Body of pancreas (tissue), 4 donors: ENCODE results near the gene USP6NL. TPM values are rescaled to one million over a fixed set of nuclear protein-coding genes. Genes with fewer than 3 reads are reported as not detected.

ENCODE experiments used
- ATAC-seq: fragments of 150-250 bp; one replicate; pipeline ENCODE4 v1.9.1; 2016
- DNase-seq, 4 donors: peaks; one replicate each; pipeline ENCODE4 v3.0.0-alpha.2; 2019
- H3K27ac ChIP-seq, 4 donors: fragments of 200-600 bp; sonication (generic); 1 replicate in 3 of 4; 2 replicates in 1 of 4; pipeline versions ENCODE4 v1.5.1 to v1.6.1; 2016 to 2019; ENCODE audit warnings: mild to moderate bottlenecking in 1 of 4, mixed read lengths in 1 of 4, moderate library complexity in 1 of 4
- H3K27me3 ChIP-seq, 2 donors: fragments of 200-600 bp; sonication (generic); one replicate each; pipeline ENCODE4 v1.6.0; 2016; ENCODE audit warnings: mild to moderate bottlenecking in 1 of 2
- H3K36me3 ChIP-seq, 2 donors: fragments of 200-600 bp; sonication (generic); replicated peaks in 1 of 2; 2 replicates each; pipeline ENCODE4 v1.5.1; 2016; ENCODE audit warnings: low read depth in 2 of 2; ENCODE audit not compliant: insufficient read depth in 1 of 2
- H3K4me1 ChIP-seq: fragments of 200-600 bp; sonication (generic); one replicate; pipeline ENCODE4 v1.6.0; 2016
- H3K4me3 ChIP-seq, 2 donors: fragments of 200-600 bp; sonication (generic); 1 replicate in 1 of 2; 2 replicates in 1 of 2; pipeline ENCODE4 v1.5.1; 2016 to 2019
- H3K9me3 ChIP-seq, 3 donors: fragments of 200-600 bp; sonication (generic); 1 replicate in 2 of 3; 2 replicates in 1 of 3; pipeline ENCODE4 v1.5.1; 2016
- CTCF ChIP-seq, 7 experiments: fragments of 450-650 bp in 4 of 7; fragments of 200-600 bp in 3 of 7; sonication (generic) in 3 of 7; IDR thresholded peaks; one replicate each; pipeline ENCODE4 v1.5.1; 2016 to 2019; ENCODE audit warnings: antibody characterized with exemption in 7 of 7
- POLR2A ChIP-seq, 3 donors: fragments of 450-650 bp; IDR thresholded peaks; one replicate each; pipeline ENCODE4 v1.6.1; 2016; ENCODE audit warnings: antibody characterized with exemption in 3 of 3, mild to moderate bottlenecking in 2 of 3
- WGBS, 2 donors: methylation state at CpG; one replicate each; pipeline ENCODE4 v1.1.5; 2017; 5-methylcytosine and 5-hydroxymethylcytosine counted together
- intact Hi-C: fragments of 100-400 bp; cut with DNase I; formaldehyde crosslinking; loops from one replicate; pipeline ENCODE4 v1.15.1; 2023
- total RNA-seq, 2 donors: library from RNA; depleted of rRNA; stranded (reverse); fragments of >200 nt; gene quantifications; one replicate each; pipeline ENCODE4 v1.1.0, GENCODE V29; 2016

Gene USP6NL
- total RNA-seq, 2 donors from 2014 or later, result 13.7 to 16.8 TPM

- DNase-seq (no peak), ATAC-seq (no peak)
- TF ChIP-seq POLR2A (IDR thresholded peaks at IDR 0.05) (no peak), CTCF (IDR thresholded peaks at IDR 0.05) (no peak)
- Histone ChIP-seq H3K36me3 (no peaks in the 10 kb centered on the region), H3K9me3 (no peaks in the 10 kb centered on the region), H3K27me3 (no peaks in the 10 kb centered on the region), H3K27ac (no peak overlapping the region), H3K4me1 (peaks cover 17% of the 10 kb centered on the region), H3K4me3 (no peak overlapping the region)
- 90 to 94% methylated on average over 7 of the region's 7 CpGs for WGBS, 2 donors
- intact Hi-C loops, result no loop called here
These were observed 2.4 kb downstream of the USP6NL start for GRCh38 chr10:11609052-11609451.

GRCh38 chr10:11608159-11609013 lies 3.1 kb downstream of the USP6NL start:
- H3K4me3 ChIP-seq, result no peak overlapping the region
- TF ChIP-seq POLR2A (IDR thresholded peaks at IDR 0.05) (no peak), CTCF (IDR thresholded peaks at IDR 0.05) (no peak)
- no peak for ATAC-seq
- no peaks in the 10 kb centered on the region for H3K27me3 ChIP-seq
- peaks cover 23% of the 10 kb centered on the region for H3K4me1 ChIP-seq
- H3K9me3 ChIP-seq, result no peaks in the 10 kb centered on the region
- intact Hi-C loops, result no loop called here
- no peak for DNase-seq
- WGBS, 2 donors, result 82% methylated on average over 10 of the region's 10 CpGs
- no peaks in the 10 kb centered on the region for H3K36me3 ChIP-seq
- no peak overlapping the region for H3K27ac ChIP-seq

GRCh38 chr10:11605807-11606408 lies 5.5 kb downstream of the USP6NL start:
- TF ChIP-seq POLR2A (IDR thresholded peaks at IDR 0.05) (no peak), CTCF (IDR thresholded peaks at IDR 0.05) (no peak)
- H3K36me3 ChIP-seq, result no peaks in the 10 kb centered on the region
- H3K4me3 ChIP-seq, result no peak overlapping the region
- H3K27me3 ChIP-seq, result no peaks in the 10 kb centered on the region
- no peaks in the 10 kb centered on the region for H3K9me3 ChIP-seq
- 49 to 55% methylated on average over 2 of the region's 2 CpGs for WGBS, 2 donors
- H3K27ac ChIP-seq, result no peak overlapping the region
- no peak for DNase-seq
- no peak for ATAC-seq
- intact Hi-C loops, result no loop called here
- H3K4me1 ChIP-seq, result peaks cover 29% of the 10 kb centered on the region

- Histone ChIP-seq H3K27ac (no peak overlapping the region), H3K4me1 (peaks cover 29% of the 10 kb centered on the region), H3K27me3 (no peaks in the 10 kb centered on the region), H3K4me3 (no peak overlapping the region), H3K9me3 (no peaks in the 10 kb centered on the region), H3K36me3 (no peaks in the 10 kb centered on the region)
- no peak for DNase-seq
- 41 to 47% methylated on average over 2 of the region's 2 CpGs for WGBS, 2 donors
- no peak for ATAC-seq
- TF ChIP-seq POLR2A (IDR thresholded peaks at IDR 0.05) (no peak), CTCF (IDR thresholded peaks at IDR 0.05) (no peak)
- intact Hi-C loops, result no loop called here
These were observed 6.4 kb downstream of the USP6NL start for GRCh38 chr10:11604865-11605650.
